ENCODE results near the gene RAB6B.
A peak's percentile ranks its signal among the peaks of the same experiment; 100 is the strongest.

The RAB6B gene

DNA sequence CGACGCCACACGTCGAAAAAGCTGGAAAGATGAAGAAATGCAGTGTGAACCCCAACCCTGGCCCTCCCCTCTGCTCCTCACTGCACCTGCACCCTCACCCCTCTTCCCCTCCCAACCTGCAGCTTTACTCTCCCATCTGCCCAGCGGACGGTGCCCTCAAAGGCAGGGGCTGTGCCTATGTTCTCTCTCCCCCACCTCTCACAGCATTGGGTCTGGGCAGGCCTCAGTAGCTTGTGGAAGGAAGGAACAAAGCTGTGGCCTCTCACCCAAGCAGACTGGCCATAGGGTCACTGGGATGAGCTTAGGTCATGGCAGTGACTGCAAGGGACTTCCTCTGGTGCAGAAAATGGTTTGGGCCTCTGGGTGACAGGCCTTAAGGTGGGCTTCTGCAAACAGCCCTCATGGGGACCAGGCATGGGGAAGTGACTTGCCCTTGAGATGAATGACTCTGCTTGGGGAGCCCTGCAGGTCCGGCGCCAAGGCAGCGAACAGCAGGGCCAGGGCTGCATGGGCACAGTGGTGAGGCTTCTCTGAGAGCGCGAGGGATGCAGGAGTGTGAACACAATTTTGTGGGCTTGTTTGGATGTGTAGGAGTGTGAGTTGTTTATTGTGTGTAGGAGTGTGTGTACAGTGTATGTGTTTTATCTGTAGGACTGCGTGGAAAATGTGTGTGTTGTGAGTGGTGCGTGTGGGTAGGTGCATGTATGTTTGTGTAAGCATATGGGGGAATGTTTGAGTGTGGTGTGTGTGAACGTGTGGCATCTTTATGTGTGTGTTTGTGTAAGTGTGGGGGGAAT, 60.9 kb downstream of the RAB6B start:
- DNase-seq: no peak

DNA sequence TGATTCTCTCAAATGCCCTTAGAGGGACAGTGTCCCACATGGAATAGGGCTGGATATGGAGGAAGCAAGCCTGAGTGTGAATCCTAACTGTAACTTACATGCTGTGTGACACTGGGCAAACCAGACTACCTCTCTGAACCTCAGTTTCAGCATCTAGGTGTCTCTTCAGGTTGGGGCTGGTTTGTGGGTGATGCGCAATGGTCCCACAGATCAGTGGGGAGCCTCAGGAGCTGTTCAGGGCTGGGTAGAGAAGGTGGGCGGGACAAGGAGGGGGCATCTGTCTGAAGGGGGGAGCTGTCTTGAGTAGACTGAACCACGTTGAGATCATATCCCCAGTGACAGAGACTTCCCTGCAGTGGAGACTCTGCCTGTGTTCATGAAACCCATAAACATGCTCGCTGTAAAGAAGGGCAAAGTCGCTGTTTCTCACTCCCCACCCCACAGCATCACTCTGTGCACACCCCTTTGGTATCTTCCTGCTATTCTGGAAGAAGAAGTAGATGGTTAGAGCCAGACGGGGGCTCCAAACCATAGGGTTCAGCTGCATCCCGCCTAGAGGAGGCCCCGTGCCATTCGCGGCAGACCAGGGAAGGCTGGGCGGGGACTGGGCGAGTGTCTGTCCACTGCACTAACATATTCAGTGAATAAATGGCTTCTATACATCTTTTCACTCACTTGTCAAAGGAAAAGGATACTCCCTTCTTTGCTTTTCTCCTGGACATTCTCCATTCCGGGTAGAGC, 61.6 kb downstream of the RAB6B start:
- DNase-seq: no peak

DNA sequence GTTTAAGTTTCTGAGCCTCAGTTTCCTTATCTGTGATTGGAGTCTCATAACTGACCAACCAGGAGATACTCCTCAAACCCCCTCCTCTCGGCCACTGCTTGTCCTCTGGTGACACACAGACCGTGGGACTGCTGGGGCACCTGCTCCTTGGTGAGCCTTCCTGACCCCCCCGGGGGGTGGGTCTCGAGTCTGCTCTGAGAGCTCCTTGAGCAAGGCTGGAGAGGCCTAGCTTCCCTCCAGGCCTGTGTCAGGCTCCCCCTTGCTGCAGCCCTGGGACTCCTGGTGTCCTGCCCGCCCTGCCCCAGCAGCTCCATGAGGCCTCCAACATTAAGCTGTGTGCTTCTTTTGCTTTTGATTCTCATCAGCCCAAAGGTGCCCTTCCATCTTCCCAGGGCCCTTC, 62.4 kb downstream of the RAB6B start:
- no peak for DNase-seq

DNA sequence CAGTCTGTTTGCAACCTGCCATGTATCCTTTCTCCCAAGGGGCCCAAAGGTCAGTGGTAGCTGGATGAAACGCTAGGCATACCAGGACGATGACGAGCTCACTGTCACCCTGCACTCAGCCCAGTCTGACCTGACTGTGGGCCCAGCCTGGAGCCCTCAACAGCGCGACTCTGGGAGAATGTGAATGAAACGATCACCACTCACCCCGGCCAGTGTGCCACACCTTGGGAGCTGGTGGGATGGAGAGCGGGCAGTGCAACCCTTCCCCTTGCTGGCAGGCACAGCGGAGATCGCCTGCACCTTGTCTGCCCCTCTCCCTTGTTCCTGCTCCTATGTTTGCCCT, 62.9 kb downstream of the RAB6B start:
- DNase-seq: no peak

DNA sequence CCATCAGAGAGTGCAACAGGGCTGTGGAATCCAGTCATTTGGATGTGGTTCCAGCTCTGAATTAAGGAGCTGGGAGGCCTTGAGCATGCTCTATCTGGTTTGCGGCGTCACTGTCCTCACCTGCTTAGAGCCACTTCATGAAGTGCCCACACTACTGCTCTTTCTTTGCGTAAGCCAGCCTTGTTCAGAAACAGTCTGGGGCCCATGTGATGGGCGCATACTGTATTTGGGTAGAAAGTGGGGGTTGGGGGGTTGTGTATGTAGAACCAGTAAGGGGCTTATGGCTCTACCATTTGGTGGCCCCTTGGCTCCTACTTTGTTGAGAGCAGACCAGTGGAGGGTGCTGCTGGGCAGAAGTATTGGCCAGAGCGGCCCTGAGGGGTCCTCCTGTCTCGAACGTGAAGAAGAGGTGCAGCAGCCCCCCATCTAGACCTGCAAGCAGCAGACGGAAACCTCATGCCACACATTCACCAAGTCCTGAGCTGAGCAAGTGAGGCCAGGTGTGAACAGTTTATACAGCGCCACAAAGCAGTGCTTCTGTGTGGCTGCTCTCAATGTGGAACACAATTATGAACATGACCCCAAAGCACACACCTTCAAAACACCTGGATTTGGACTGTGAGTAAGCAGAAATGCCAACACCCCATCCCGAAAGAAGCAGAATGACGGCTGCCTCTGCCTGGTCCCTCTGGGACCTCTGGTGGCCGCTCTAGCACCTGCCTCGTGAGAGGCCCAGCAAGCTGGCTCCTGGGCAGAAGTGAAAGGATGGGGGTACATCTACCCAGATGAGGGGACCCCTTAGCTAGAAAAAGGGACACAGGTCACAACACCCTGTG, 63.5 kb downstream of the RAB6B start:
- no peak for DNase-seq

DNA sequence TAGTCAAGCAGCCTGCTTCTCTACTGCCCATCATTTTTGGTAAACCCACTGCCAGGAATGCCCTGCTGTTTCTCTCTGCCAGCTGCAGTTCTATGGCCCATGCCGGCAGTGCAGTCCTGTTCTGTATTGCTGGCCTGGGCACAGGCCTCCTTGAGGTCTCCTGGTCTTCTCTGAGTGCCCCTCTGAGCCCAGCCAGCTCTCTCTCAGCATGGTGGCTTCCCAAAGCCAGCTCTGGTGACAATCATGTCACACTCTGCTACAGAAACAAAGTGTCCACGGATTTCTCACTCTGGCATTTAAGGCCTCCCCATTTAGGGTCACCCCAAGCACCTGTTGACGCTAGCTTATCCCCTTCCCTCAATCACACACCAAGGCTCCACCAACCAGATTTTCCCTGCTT, 65.6 kb downstream of the RAB6B start:
- DNase-seq: no peak

DNA sequence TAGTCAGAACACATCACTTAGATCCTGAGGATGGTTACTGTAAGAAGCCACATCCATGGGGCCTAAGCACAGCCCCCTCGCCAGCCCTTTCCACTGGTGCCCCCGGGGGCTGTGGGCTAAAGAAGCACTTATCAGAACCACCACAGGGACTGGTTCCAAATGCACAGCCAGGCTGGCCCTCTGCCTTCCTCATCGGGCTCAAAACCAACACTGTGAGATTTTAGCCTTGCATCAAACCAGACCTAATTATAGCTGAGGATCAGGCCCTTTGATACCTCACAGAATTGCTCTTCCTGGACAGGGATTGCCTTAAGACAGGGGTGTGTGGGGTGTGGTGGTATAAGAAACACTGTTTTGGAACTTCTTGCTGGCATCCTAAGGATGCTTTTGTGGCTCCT, 66.4 kb downstream of the RAB6B start:
- DNase-seq: no peak

DNA sequence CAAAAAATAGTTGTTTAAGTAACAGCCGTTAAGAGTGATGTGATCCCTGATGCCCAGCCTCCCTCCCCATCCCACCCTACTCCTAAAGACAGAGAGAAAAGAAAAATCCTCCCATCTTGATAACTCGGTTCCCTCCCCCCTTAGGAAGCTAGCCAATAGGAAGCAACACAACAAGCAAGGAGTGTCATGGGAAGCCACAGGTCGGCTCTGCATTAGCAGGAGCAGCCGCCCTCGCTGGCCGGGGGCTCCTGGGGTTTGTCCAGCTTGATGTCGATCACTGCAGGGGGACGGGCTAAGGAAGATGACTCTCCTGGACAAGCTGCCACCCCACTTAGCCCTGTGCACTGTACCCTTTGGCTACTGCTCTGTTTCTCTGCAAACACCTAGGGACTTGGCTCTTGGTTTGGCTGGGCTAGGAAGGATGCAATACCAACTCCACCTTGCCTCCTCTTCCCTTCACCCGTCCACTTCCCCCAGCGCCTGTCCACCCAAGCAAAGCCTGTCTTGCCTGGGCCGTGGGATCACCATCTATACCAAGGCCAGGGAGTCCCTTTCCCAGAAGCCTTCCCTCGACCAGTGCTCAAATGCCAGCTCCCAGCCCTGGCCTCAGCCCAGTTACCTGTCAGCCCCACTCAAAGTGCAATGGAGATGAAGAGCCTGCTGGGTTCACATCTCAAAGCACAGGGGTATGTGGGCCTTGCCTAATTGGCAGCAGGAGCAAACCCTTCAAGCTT, 66.9 kb downstream of the RAB6B start:
- DNase-seq: no peak

DNA sequence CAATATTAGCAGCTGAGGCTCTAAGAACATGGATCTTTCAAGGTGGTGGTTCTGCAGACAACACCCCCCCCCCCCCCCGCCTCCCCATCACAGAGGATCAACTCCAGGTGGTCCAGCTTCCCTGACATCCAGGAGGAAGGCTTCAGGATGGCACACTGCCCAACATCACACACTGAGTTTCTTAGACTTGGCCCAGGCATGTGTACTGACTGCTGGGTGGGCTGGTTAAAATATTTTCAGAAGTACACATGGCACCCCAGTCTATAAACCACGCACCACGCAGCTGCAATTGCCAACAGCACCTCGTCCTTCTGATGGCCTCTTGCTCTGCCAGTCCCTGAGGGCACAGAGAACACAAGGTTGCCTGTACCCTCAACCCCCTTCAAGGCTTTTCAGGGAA, 68.0 kb downstream of the RAB6B start:
- no peak for DNase-seq

DNA sequence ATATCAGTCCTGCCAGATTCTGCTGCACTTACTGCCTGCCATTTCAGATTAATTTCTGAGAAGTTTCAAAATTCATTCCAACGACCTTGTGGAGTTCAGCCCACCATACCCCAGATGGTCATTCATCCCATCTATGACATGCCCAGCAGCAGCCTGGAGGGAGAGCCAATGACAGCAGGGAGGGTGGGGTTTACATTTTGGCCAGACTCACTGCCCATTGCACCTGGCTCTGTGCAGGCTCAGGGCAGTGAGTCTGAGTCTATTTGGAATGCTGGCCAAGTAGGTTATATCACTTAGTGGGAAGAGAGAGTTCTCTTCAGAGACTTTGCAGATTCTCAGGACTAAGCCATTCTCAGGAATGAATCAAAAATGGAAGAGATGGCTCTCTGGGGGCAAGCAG, 68.5 kb downstream of the RAB6B start:
- no peak for DNase-seq

DNA sequence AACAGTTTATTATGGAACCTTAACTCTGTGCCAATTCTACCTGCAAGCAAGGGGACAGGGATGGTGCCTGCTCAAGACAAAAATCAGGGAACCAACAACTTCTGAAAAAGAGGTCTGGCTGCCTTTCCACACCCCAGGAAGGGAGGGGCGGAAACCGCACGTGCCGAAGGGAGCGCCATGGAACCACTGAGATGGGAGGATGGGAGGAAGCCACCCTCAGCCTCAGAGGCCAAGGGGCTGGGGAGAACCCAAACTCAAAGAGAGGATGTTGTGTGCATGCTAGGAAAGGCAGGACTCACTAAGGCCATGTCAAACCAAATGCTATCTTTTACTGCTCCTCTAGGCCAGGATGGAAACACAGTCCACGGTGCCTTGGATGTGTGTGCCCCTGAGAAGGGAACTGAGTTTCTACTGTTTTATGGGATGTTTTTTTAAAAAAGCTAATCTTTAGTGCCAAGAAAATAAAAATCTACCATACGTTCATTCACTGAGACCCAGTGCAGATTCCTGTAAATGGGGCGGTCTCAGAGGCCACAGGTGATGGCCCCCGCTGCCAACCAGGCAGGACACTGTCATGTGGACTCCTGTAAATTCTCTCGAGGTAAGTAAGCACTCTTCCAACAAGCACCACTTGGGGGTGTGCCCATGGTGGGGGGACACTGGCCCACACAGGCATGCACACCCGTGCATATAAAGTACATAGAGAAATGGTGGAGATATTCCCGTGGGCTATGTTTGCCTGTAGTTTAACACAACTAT, 69.5 kb downstream of the RAB6B start:
- no peak for DNase-seq

DNA sequence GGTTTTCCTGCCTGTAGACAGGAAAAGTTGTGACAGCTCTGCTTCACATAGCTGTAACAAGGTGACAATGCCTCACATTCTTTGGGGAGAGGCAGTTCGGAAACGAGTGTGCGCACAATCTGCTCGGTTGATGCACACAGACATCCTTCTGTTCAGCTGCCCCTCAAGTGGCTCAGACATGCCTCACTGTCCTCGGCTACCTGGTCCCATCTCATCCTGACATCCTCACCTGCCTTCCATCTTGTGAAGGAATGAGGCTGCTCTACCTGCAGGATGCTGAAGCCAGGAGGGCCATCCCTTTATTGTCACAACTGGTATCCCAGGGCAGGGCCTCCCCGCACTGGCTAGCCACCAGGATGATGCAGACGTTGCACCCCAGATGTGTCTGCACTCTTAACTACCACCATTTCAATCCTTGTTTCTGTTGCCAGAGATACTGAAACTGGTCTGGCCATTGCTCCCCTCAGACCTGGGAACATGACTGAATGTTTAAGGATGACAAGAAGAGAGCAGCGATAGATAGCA, 70.7 kb downstream of the RAB6B start:
- DNase-seq: no peak

DNA sequence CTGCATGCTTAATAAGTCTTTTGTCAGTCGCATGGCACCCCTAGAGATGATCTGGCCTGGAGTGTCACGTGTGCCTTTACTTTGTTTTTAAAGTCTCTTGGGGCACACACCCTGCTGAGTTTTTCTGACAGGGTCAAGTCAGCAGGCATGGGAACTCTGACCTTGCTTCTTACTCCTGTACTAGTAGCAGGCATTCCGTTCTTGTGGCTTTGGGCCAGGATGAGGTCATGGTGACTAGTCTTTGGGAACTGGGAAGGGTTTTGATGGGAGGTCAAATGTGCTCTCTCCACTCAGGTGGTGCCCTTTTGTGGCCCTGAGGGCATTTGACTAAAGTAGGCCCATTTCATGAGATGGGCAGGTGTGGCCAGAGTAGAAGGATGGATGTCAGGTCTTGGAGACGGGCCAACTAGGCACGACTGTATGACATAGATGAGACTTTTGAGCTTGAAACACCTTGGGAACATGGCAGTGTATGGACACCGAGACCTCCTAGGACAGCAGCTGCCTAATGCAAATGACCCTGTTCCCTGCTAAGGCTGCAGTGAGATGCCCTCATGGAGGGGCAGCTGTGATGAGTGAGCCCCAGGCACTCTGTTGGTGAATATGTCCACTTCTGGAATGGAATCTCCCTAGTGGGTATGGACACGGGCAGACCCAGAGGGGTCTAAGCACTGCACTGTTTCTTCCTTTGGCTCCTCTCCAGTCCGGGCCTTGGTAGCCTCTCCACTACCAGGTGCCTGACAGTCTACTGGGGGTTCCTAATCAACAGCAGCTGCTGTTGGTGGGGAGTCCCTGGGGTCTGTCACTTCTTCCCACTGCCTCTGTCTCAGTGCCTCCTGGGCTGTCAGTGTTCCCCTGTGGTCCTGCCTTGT, 73.7 kb downstream of the RAB6B start:
- DNase-seq: no peak

DNA sequence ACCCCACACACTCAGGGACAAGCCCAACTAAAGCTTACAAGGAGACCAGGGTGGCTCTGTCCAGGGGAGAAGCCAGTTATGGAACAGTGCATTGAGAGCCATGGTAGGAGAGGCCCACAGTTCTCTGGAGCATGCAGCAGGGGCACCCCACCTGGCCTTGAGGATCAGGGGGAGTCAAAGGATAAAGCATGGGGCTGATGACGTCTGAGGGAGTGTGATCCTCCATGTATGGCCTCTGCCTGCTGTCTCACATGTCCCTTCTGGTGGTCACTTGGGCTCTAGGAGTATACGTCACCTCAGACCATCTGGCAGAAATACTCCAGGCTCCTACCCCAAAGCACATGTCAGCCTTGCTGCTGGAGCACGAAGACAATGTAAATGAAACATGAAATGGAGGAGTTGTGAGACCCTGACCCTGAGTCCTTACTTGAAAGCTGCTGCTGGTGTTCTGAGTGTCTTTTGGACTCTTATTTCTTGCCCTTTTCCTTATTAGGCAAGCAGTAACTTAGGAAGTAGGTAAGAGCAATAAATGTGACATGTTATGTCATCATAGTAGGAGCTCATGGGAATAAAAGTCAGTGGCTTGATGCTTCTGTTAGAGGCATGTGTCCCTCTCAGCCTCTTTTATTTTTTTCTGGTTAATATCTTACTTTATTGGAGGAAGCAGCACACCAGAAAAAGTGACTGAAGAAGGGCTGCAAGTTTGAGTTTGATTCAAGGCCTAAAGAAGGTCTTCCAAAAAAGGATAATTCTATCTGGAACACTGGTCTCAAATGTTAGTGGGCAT, 74.6 kb downstream of the RAB6B start:
- no peak for DNase-seq

DNA sequence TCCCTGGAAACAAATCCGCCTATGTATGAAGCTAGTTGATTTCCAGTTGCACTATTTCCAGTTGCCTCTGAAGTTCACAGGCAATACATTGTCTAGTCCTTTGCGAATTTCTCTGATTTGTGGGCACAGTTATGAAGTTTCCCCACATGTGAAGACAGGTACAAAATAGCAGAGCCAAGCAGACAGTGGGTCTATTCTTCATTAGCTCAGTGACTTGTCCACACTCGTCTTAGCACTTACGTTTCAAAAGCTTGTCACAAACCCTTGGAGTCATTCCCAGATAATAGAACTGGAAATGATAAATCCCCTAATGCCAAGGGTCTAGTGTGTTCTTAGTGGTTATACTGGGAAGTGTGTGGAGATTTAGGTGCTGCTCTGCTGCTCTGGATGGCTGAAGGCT, 75.6 kb downstream of the RAB6B start:
- no peak for DNase-seq

DNA sequence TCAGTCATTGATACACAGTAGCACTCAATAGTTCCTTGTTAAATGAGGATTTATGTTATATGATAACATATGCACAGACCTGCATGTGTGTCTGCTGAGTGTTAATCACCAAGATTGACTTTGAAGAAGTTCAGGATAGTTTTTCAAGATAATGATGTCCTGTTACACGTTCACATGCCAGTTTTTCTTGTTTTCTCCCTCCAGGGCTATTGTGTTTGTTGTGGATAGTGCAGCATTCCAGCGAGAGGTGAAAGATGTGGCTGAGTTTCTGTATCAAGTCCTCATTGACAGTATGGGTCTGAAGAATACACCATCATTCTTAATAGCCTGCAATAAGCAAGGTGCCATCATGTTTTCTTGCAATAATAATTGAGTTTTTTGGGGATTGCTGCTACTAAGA, 80.3 kb downstream of the RAB6B start:
- DNase-seq: no peak

DNA sequence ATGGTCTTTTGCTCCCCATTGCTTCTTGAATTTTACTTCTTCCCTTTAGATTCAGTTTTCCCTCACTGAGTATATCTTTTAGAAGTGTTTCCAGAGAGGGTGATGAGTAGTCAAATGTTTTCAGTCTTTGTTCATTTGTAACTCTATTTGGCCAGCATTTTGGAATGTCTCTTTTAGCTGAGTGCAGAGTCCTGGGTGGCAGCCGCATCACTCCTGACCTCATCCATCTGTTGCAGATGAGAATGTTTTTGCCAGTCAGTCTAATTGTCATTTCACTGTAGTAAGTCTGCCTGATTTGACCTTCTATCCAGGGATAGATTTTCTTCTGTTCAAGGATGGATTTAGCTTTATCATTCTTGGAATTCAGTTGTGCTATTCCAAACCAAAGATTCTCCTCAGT, 82.8 kb downstream of the RAB6B start:
- no peak for DNase-seq

DNA sequence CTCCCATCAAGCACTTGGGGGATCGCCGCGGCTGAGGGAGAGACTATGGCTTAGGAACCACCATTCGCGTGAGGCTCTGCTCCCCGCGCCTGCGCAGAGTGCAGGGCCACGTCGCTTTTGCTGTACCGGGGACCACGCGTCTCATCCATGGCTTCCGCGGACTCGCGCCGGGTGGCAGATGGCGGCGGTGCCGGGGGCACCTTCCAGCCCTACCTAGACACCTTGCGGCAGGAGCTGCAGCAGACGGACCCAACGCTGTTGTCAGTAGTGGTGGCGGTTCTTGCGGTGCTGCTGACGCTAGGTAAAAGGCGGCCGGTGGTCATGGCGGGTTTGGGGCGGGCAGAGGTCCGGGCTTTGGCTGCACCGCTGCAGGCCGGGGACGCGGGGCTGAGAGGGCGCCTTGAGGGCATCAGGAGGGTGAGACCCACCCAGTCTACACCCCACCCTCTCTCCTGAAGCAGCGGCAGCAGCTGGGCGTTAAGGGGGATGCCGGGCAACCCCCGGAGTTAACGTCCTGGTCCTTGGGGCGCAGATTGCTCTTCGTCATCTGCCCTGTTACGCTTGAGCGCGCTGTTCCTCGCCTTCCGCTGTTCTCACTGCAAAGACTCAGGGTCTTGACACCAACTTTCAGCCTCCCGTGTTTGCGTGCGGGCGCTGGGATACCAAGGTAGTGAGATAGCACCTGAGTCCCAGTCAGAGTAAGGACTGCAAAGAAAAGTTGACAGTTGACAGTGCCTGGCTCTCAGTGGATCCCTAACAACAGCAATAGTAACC, 89.8 kb downstream of the RAB6B start, which contains the start of gene SRPRB:
Gene SRPRB (plus strand): TSS at position 114 of the 774 bp plus-strand sequence. CDS start 34 bp downstream, at position 148.
- peak; percentile 78 to 93 for DNase-seq

DNA sequence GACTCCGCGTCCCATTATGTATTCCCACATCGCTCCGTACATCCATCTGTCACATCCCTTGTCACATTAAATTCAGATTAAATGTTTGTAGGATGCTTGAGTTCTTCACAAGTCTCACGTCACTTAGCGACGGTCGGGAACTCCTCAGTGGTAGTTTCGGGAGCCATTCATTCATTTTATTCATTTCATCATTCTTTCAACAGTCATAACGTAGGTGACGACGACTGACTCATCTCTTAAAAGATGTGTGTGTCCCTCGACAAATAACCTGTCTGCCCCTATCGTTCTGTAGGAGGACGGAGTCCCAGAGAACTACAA, 90.3 kb downstream of the RAB6B start:
- DNase-seq: no peak
